ENCODE measurements around the gene FUBP3. TPM values are rescaled to one million over a fixed set of nuclear protein-coding genes. Genes with fewer than 3 reads are reported as not detected.
A peak's percentile ranks its signal among the peaks of the same experiment; 100 is the strongest.

FUBP3 gene
- total RNA-seq, 1 experiment from 2014 or later, result 49.1 TPM

GRCh38 chr9:130662099-130662969 lies 83.0 kb downstream of the FUBP3 start:
- DNase-seq (ENCODE audit: low read depth), result no peak

- no peak for DNase-seq (ENCODE audit: low read depth)
Measured at GRCh38 chr9:130662970-130663257, 83.5 kb downstream of the FUBP3 start.

GRCh38 chr9:130663258-130663976 lies 84.0 kb downstream of the FUBP3 start:
- no peak for DNase-seq (ENCODE audit: low read depth)

- DNase-seq (ENCODE audit: low read depth), result no peak
Measured at GRCh38 chr9:130663977-130664250, 84.5 kb downstream of the FUBP3 start.

GRCh38 chr9:130664251-130665028 lies 85.1 kb downstream of the FUBP3 start, which contains the start of gene PRDM12:
Gene PRDM12, plus strand, starts transcription at chr9:130664594. Its CDS starts 60 bp downstream, at chr9:130664654.
- no peak for DNase-seq (ENCODE audit: low read depth)

GRCh38 chr9:130665029-130665430 lies 85.7 kb downstream of the FUBP3 start:
- DNase-seq (ENCODE audit: low read depth), result no peak

GRCh38 chr9:130665431-130666392 lies 86.3 kb downstream of the FUBP3 start:
- DNase-seq (ENCODE audit: low read depth), result no peak

- no peak for DNase-seq (ENCODE audit: low read depth)
Measured at GRCh38 chr9:130666393-130667119, 87.2 kb downstream of the FUBP3 start.

GRCh38 chr9:130667120-130667435 lies 87.7 kb downstream of the FUBP3 start:
- no peak for DNase-seq (ENCODE audit: low read depth)

GRCh38 chr9:130668196-130668595 lies 88.8 kb downstream of the FUBP3 start:
- no peak for DNase-seq (ENCODE audit: low read depth)

GRCh38 chr9:130668659-130669058 lies 89.3 kb downstream of the FUBP3 start:
- no peak for DNase-seq (ENCODE audit: low read depth)

GRCh38 chr9:130669965-130670364 lies 90.6 kb downstream of the FUBP3 start:
- no peak for DNase-seq (ENCODE audit: low read depth)

GRCh38 chr9:130670644-130671043 lies 91.3 kb downstream of the FUBP3 start:
- DNase-seq (ENCODE audit: low read depth), result no peak

- no peak for DNase-seq (ENCODE audit: low read depth)
Measured at GRCh38 chr9:130672466-130672865, 93.1 kb downstream of the FUBP3 start.

GRCh38 chr9:130672933-130673615 lies 93.7 kb downstream of the FUBP3 start:
- peak; percentile 54 for DNase-seq (ENCODE audit: low read depth)

GRCh38 chr9:130675396-130675795 lies 96.0 kb downstream of the FUBP3 start:
- DNase-seq (ENCODE audit: low read depth), result no peak

GRCh38 chr9:130677252-130677651 lies 97.9 kb downstream of the FUBP3 start:
- no peak for DNase-seq (ENCODE audit: low read depth)

- peak; percentile 77 for DNase-seq (ENCODE audit: low read depth)
Measured at GRCh38 chr9:130680836-130681768, 101.7 kb downstream of the FUBP3 start.
